Brain microvascular endothelial cell (primary cell): ENCODE data around the gene TRIM71.

Source experiments
- DNase-seq: peaks from one replicate; pipeline ENCODE4 v3.0.0-alpha.2; 2020
- H3K27ac ChIP-seq: fragments of 250-450 bp; sonication (Bioruptor Pico); 2 replicates; pipeline ENCODE4 v1.5.1; 2020; ENCODE audit warnings: mild to moderate bottlenecking, moderate library complexity
- H3K27me3 ChIP-seq: fragments of 250-450 bp; sonication (Bioruptor Pico); replicated peaks from 2 replicates; pipeline ENCODE4 v1.5.1; 2020; ENCODE audit warnings: mild to moderate bottlenecking
- H3K36me3 ChIP-seq: fragments of 250-450 bp; sonication (Bioruptor Pico); replicated peaks from 2 replicates; pipeline ENCODE4 v1.5.1; 2020; ENCODE audit warnings: mild to moderate bottlenecking
- H3K4me3 ChIP-seq: 2 replicates; pipeline ENCODE4 v1.5.1; 2011; ENCODE audit warnings: low read depth, mild to moderate bottlenecking, control low read depth, low read length, moderate library complexity
- CTCF ChIP-seq: IDR thresholded peaks from 2 replicates; pipeline ENCODE4 v1.5.1; 2011; ENCODE audit warnings: low read depth, mild to moderate bottlenecking, moderate library complexity, low read length, control low read depth, inconsistent platforms; ENCODE audit errors: missing control alignments
- in situ Hi-C: cut with HindIII; loops from 2 replicates; pipeline ENCODE4 v1.10.0; 2017; ENCODE audit warnings: low sequenced_read_pairs, low pct_ligation_motif_present

The TRIM71 gene

GRCh38 chr3:32946973-32947788 lies 129.4 kb downstream of the TRIM71 start:
- no peaks in the 10 kb centered on the region for H3K27me3 ChIP-seq
- no peak overlapping the region for H3K27ac ChIP-seq
- DNase-seq = no peak
- no peaks in the 10 kb centered on the region for H3K36me3 ChIP-seq
- no peak for TF ChIP-seq CTCF
- H3K4me3 ChIP-seq = no peak overlapping the region
- in situ Hi-C loops = no loop called here
